ENCODE results near the gene GPC4.

DNA sequence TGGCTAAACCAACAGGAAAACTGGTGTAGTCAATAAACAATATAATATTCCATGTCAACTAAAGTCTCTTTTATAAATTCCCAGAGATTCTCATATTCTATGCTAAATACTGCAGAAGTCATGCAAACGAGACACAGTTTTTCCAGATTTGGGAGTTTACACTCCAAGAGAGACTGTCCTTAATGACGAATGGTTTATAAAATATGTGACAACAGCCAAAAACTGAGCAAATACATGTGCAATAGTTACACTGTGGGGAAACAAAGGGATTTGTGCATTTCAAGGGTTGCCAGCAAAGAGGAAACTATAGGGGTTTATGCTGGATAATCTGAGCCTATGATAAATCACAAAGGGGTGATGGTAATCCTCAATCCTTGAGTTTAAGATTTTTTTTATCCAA is 75.7 kb downstream of the GPC4 start:
- TF ChIP-seq, protein P1, sequence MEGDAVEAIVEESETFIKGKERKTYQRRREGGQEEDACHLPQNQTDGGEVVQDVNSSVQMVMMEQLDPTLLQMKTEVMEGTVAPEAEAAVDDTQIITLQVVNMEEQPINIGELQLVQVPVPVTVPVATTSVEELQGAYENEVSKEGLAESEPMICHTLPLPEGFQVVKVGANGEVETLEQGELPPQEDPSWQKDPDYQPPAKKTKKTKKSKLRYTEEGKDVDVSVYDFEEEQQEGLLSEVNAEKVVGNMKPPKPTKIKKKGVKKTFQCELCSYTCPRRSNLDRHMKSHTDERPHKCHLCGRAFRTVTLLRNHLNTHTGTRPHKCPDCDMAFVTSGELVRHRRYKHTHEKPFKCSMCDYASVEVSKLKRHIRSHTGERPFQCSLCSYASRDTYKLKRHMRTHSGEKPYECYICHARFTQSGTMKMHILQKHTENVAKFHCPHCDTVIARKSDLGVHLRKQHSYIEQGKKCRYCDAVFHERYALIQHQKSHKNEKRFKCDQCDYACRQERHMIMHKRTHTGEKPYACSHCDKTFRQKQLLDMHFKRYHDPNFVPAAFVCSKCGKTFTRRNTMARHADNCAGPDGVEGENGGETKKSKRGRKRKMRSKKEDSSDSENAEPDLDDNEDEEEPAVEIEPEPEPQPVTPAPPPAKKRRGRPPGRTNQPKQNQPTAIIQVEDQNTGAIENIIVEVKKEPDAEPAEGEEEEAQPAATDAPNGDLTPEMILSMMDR (IDR thresholded peaks at IDR 0.05): no peak
- TF ChIP-seq TCF7L2 (IDR thresholded peaks at IDR 0.05; ENCODE audit: low read depth, low read length): no peak
- TF ChIP-seq, protein P2, sequence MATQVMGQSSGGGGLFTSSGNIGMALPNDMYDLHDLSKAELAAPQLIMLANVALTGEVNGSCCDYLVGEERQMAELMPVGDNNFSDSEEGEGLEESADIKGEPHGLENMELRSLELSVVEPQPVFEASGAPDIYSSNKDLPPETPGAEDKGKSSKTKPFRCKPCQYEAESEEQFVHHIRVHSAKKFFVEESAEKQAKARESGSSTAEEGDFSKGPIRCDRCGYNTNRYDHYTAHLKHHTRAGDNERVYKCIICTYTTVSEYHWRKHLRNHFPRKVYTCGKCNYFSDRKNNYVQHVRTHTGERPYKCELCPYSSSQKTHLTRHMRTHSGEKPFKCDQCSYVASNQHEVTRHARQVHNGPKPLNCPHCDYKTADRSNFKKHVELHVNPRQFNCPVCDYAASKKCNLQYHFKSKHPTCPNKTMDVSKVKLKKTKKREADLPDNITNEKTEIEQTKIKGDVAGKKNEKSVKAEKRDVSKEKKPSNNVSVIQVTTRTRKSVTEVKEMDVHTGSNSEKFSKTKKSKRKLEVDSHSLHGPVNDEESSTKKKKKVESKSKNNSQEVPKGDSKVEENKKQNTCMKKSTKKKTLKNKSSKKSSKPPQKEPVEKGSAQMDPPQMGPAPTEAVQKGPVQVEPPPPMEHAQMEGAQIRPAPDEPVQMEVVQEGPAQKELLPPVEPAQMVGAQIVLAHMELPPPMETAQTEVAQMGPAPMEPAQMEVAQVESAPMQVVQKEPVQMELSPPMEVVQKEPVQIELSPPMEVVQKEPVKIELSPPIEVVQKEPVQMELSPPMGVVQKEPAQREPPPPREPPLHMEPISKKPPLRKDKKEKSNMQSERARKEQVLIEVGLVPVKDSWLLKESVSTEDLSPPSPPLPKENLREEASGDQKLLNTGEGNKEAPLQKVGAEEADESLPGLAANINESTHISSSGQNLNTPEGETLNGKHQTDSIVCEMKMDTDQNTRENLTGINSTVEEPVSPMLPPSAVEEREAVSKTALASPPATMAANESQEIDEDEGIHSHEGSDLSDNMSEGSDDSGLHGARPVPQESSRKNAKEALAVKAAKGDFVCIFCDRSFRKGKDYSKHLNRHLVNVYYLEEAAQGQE (IDR thresholded peaks at IDR 0.05; ENCODE audit: insufficient read depth in 1 of 2, low read depth in 2 of 2, low read length in 1 of 2): no peak
- no peak for TF ChIP-seq POLR2AphosphoS5 (IDR thresholded peaks at IDR 0.05; ENCODE audit: low read depth, low read length)
